K562 (cell line): ENCODE results near the gene AAR2.

ENCODE experiments used
- BCL6 ChIP-seq: fragments of 250-450 bp; sonication (Bioruptor Pico); IDR thresholded peaks from 2 replicates; pipeline ENCODE4 v1.4.0; 2020
- CEBPG ChIP-seq, 3 experiments: fragments of 200-800 bp in 1 of 3; sonication (Bioruptor generic) in 1 of 3; sonication (generic) in 1 of 3; formaldehyde crosslinking in 1 of 3; IDR thresholded peaks in 2 of 3; conservative IDR thresholded peaks in 1 of 3; 2 replicates each; pipeline versions ENCODE4 v1.6.1 to v1.8.0; 2016 to 2022; ENCODE audit warnings: missing compliant biosample characterization in 2 of 3, missing genetic modification characterization in 2 of 3, mild to moderate bottlenecking in 1 of 3, missing genetic modification reagents in 1 of 3
- CREB1 ChIP-seq, 2 experiments: sonication (generic) in 1 of 2; formaldehyde crosslinking in 1 of 2; IDR thresholded peaks; 2 replicates each; pipeline versions ENCODE4 v1.6.1 to v1.8.0; 2012 to 2022; ENCODE audit warnings: inconsistent platforms in 1 of 2, mild to moderate bottlenecking in 1 of 2, missing genetic modification reagents in 1 of 2, moderate library complexity in 1 of 2
- E2F6 ChIP-seq, 2 experiments: IDR thresholded peaks; 2 replicates each; pipeline ENCODE4 v1.6.1; 2011; ENCODE audit warnings: borderline replicate concordance in 1 of 2, control low read depth in 1 of 2, low read depth in 1 of 2, low read length in 1 of 2, mild to moderate bottlenecking in 1 of 2, mixed read lengths in 1 of 2, moderate library complexity in 1 of 2; ENCODE audit not compliant: insufficient read depth in 1 of 2, insufficient read length in 1 of 2, poor library complexity in 1 of 2, severe bottlenecking in 1 of 2; ENCODE audit errors: extremely low read depth in 1 of 2
- GMEB1 ChIP-seq: fragments of 250-450 bp; sonication (Bioruptor Pico); IDR thresholded peaks from 2 replicates; pipeline ENCODE4 v1.4.0; 2020; ENCODE audit warnings: mild to moderate bottlenecking
- JUND ChIP-seq, 2 experiments: IDR thresholded peaks; 2 replicates in 1 of 2; 3 replicates in 1 of 2; pipeline ENCODE4 v1.6.1; 2011; ENCODE audit warnings: borderline replicate concordance in 2 of 2, low read depth in 2 of 2, low read length in 2 of 2, improper control_type of control experiment in 1 of 2, missing biosample characterization in 1 of 2, missing genetic modification characterization in 1 of 2, missing genetic modification reagents in 1 of 2
- PBX2 ChIP-seq, 2 experiments: IDR thresholded peaks in 1 of 2; conservative IDR thresholded peaks in 1 of 2; 2 replicates each; pipeline ENCODE4 v1.6.1; 2016; ENCODE audit warnings: low read depth in 2 of 2, mild to moderate bottlenecking in 1 of 2, missing compliant biosample characterization in 1 of 2, missing genetic modification characterization in 1 of 2, moderate library complexity in 1 of 2
- POLR3G ChIP-seq: IDR thresholded peaks from 2 replicates; pipeline ENCODE4 v1.6.1; 2011; ENCODE audit not compliant: insufficient read length, insufficient replicate concordance; ENCODE audit errors: extremely low read depth
- RFX5 ChIP-seq: IDR thresholded peaks from 2 replicates; pipeline ENCODE4 v1.6.1; 2011; ENCODE audit warnings: low read depth, mild to moderate bottlenecking, improper control_type of control experiment, low read length
- TEAD1 ChIP-seq, 2 experiments: fragments of 450-650 bp in 1 of 2; sonication (generic) in 1 of 2; formaldehyde crosslinking; IDR thresholded peaks; 2 replicates each; pipeline versions ENCODE4 v1.4.0 to v1.8.0; 2020 to 2022; ENCODE audit warnings: mild to moderate bottlenecking in 2 of 2, missing genetic modification reagents in 1 of 2
- ZNF12 ChIP-seq: sonication (generic); formaldehyde crosslinking; IDR thresholded peaks from 2 replicates; pipeline ENCODE4 v1.4.0; 2020; ENCODE audit warnings: mild to moderate bottlenecking, missing genetic modification reagents
- TF ChIP-seq, protein P1 (sequence below), 3 experiments: IDR thresholded peaks in 2 of 3; conservative IDR thresholded peaks in 1 of 3; 2 replicates each; pipeline ENCODE4 v1.5.1; 2011 to 2012; ENCODE audit warnings: low read length in 3 of 3, mild to moderate bottlenecking in 3 of 3, control low read depth in 2 of 3, improper control_type of control experiment in 1 of 3, inconsistent platforms in 1 of 3, low read depth in 1 of 3, mixed read lengths in 1 of 3, moderate library complexity in 1 of 3; ENCODE audit not compliant: insufficient read depth in 2 of 3
- TF ChIP-seq, protein P2 (sequence below): sonication (generic); formaldehyde crosslinking; IDR thresholded peaks from 2 replicates; pipeline ENCODE4 v1.8.0; 2023; ENCODE audit warnings: mild to moderate bottlenecking, missing genetic modification reagents

- no peak for TF ChIP-seq CREB1 (IDR thresholded peaks at IDR 0.05)
- TF ChIP-seq CREB1 (CRISPR knock-in tag; IDR thresholded peaks at IDR 0.05) = no peak
- TF ChIP-seq, protein P1, sequence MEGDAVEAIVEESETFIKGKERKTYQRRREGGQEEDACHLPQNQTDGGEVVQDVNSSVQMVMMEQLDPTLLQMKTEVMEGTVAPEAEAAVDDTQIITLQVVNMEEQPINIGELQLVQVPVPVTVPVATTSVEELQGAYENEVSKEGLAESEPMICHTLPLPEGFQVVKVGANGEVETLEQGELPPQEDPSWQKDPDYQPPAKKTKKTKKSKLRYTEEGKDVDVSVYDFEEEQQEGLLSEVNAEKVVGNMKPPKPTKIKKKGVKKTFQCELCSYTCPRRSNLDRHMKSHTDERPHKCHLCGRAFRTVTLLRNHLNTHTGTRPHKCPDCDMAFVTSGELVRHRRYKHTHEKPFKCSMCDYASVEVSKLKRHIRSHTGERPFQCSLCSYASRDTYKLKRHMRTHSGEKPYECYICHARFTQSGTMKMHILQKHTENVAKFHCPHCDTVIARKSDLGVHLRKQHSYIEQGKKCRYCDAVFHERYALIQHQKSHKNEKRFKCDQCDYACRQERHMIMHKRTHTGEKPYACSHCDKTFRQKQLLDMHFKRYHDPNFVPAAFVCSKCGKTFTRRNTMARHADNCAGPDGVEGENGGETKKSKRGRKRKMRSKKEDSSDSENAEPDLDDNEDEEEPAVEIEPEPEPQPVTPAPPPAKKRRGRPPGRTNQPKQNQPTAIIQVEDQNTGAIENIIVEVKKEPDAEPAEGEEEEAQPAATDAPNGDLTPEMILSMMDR (IDR thresholded peaks at IDR 0.05 in 2 of 3, conservative IDR thresholded peaks at IDR 0.05 in 1 of 3; ENCODE audit: insufficient read depth in 2 of 3, low read depth in 1 of 3, low read length in 3 of 3) = no peak
- no peak for TF ChIP-seq PBX2 (CRISPR knock-in tag; IDR thresholded peaks at IDR 0.05; ENCODE audit: low read depth)
- TF ChIP-seq PBX2 (tag; conservative IDR thresholded peaks at IDR 0.05; ENCODE audit: low read depth) = no peak
- no peak for TF ChIP-seq JUND (IDR thresholded peaks at IDR 0.05; ENCODE audit: borderline replicate concordance, low read depth, low read length)
- TF ChIP-seq JUND (tag; IDR thresholded peaks at IDR 0.05; ENCODE audit: borderline replicate concordance, low read depth, low read length) = no peak
- TF ChIP-seq TEAD1 (CRISPR knock-in tag; IDR thresholded peaks at IDR 0.05) = no peak
- no peak for TF ChIP-seq GMEB1 (CRISPR knock-in tag)
- no peak for TF ChIP-seq ZNF12 (CRISPR knock-in tag)
- no peak for TF ChIP-seq CEBPG (CRISPR knock-in tag; IDR thresholded peaks at IDR 0.05)
- TF ChIP-seq CEBPG (tag; conservative IDR thresholded peaks at IDR 0.05 in 1 of 2, IDR thresholded peaks at IDR 0.05 in 1 of 2) = no peak
- no peak for TF ChIP-seq E2F6 (IDR thresholded peaks at IDR 0.05; ENCODE audit: borderline replicate concordance in 1 of 2, extremely low read depth in 1 of 2, insufficient read depth in 1 of 2, insufficient read length in 1 of 2, low read depth in 1 of 2, low read length in 1 of 2, poor library complexity in 1 of 2, severe bottlenecking in 1 of 2)
- no peak for TF ChIP-seq RFX5
- TF ChIP-seq, protein P2, sequence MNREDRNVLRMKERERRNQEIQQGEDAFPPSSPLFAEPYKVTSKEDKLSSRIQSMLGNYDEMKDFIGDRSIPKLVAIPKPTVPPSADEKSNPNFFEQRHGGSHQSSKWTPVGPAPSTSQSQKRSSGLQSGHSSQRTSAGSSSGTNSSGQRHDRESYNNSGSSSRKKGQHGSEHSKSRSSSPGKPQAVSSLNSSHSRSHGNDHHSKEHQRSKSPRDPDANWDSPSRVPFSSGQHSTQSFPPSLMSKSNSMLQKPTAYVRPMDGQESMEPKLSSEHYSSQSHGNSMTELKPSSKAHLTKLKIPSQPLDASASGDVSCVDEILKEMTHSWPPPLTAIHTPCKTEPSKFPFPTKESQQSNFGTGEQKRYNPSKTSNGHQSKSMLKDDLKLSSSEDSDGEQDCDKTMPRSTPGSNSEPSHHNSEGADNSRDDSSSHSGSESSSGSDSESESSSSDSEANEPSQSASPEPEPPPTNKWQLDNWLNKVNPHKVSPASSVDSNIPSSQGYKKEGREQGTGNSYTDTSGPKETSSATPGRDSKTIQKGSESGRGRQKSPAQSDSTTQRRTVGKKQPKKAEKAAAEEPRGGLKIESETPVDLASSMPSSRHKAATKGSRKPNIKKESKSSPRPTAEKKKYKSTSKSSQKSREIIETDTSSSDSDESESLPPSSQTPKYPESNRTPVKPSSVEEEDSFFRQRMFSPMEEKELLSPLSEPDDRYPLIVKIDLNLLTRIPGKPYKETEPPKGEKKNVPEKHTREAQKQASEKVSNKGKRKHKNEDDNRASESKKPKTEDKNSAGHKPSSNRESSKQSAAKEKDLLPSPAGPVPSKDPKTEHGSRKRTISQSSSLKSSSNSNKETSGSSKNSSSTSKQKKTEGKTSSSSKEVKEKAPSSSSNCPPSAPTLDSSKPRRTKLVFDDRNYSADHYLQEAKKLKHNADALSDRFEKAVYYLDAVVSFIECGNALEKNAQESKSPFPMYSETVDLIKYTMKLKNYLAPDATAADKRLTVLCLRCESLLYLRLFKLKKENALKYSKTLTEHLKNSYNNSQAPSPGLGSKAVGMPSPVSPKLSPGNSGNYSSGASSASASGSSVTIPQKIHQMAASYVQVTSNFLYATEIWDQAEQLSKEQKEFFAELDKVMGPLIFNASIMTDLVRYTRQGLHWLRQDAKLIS (CRISPR knock-in tag) = no peak
- no peak for TF ChIP-seq POLR3G
- TF ChIP-seq BCL6 (CRISPR knock-in tag) = no peak
Observed at GRCh38 chr20:36200451-36200850, 35.8 kb upstream of the AAR2 start.
